HG02870 (cell line): ENCODE measurements around the gene ZSWIM6.

Experiments
- ATAC-seq: cut with Tn5 transposase; IDR thresholded peaks from one replicate; pipeline ENCODE4 v1.9.1; 2021; ENCODE audit warnings: mild to moderate bottlenecking, moderate library complexity; ENCODE audit not compliant: unreplicated experiment

ZSWIM6 gene

DNA sequence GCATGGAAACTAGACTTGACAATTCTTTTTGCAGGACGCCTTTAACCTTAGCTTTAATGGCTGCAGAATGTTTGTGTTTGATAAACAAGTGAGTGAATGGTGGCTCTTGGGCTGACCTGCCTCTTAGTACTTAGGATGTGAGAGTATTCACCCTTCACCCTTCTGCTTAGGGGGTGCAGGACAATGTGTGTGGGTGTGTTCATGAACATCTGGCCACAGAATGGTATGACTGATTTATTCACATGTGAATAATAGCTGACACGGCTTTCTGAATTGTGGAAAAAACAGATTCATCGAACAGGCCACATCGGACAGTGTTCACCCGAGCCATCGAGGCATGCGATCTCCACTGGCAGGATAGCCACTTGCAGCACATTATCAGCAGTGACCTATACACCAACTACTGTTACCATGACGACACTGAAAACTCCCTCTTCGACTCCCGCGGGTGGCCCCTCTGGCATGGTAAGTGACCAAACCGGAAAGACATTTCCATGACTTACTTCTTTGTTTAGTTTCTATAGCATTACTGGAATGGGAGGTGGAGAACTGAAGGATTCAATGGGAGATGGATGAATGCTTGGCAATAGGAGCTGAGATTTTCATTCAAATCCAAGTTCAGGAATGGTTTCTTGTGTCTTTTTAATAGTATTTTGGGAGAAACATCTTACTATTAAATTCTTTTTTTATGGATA, 193.6 kb downstream of the ZSWIM6 start:
- ATAC-seq: no peak

DNA sequence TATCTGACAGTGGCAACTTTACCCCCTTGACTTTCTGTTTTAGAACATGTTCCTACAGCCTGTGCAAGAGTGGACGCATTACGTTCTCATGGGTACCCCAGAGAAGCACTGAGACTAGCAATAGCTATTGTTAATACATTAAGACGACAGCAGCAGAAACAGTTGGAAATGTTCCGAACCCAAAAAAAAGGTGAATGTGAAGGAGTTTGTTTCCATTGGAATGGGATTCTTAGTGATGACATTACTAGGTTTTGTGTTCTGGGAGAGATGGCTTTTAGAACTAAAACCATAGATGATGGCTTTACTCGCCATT, 194.1 kb downstream of the ZSWIM6 start:
- no peak for ATAC-seq

GRCh38 chr5:61532983-61533382, 200.9 kb downstream of the ZSWIM6 start:
- ATAC-seq: no peak

DNA sequence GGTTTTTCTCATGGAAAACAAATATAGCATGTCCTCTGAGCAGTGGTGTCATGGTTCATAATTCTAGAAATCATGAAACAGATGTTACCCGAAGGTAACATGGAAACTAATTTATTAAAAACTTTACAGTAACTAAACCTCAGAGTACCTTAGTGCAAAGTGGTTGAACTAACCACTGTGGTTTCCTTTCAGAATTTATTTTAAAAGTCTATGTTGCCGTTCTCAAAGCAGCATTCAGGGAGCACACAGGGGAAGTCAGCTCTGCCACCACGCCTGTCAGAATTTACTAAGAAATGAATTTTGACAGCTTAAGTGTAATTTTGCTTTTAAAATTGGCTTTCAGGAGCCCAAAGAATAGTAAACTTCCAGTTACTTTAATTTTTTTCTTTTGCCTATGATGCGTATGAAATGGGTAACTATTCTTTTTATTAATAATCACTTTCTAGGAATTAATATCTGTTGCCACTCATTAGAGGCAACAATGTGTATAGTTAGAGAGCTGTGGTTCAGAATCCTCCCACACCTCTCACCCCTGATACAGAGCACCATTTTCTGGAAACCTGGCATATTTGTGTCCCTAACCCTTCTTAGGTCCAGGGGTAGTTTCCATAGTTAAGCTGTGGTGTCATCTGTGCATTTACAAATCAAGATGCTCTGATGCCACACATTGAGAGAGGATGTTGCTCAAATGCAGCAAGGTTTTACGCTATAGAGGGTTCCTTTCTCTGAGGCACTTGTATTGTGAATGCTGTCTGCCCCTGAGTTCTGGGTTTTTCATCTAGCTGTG, 202.6 kb downstream of the ZSWIM6 start:
- peak; percentile 90 for ATAC-seq

DNA sequence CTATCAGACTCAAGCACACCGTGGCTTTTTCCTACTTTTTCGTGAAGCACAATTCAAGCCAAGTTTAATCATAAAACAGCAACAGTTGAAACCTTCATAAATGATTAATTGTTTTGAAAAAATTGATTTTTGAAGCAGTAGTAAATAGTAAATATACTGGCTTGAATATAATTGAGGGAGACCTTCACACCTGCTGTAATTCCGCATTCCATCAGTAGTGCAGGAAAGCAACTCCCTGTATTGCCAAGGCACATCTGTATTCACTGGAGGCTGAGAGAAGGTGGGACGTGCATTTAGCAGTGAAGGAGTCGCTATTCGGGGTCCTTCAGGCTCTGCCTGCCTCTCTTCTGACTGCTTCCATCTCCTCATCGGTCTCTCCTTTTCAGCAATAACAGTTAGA, 203.8 kb downstream of the ZSWIM6 start:
- ATAC-seq: no peak

GRCh38 chr5:61536922-61537321, 204.9 kb downstream of the ZSWIM6 start:
- no peak for ATAC-seq

DNA sequence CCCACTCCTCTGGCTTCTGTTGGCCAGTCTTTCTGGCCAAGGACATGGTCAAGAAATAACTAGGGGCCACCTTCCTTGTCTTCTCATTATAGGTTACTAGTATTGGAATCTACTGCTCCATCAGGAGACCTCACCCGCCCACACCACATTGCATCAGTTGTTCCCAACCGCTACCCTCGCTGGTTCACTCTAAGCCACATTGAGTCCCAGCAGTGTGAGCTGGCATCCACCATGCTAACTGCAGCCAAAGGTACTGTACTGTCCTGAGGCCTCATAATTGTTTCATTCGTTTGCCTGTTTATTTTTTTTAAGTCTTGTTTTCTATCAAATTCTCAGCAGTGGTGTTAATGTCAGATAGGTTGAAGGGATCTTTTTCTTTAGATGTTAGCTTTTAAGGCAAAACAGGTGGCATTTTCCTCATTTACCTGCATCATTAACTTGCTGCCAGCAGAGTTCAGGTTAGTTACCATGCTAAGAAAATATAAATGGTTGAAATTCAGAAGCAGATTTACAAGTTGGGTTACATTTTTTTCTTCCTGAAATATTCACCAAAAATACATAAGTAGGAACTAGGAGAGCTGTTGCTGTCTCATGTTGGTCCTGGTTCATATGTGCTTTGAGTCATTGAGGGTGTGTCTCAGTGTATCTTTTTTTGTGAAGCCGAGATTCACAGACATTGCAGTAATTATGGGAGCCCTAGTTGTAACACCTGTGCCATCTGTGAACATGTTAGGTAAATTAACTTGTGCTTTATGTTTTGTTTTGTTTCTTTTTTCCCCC, 206.9 kb downstream of the ZSWIM6 start:
- ATAC-seq: no peak

DNA sequence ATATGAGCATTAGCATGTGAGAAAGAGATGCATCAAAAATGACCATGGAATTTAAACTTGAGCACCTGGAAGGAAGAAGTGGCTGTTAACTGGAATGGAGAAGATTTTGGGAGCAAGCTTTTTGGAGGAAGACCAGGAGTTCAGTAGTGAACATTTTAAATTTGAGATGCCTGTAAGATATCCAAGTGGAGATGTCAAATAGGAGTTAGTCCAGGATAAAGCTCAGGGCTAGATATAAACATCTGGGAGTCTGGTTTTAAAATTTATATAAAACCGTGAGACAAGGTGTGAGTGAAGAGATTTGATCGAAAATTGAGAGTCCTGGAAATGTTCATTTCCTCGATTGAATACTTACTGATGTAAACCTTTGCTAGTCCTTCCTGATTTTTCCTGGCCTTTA, 217.5 kb downstream of the ZSWIM6 start:
- no peak for ATAC-seq

DNA sequence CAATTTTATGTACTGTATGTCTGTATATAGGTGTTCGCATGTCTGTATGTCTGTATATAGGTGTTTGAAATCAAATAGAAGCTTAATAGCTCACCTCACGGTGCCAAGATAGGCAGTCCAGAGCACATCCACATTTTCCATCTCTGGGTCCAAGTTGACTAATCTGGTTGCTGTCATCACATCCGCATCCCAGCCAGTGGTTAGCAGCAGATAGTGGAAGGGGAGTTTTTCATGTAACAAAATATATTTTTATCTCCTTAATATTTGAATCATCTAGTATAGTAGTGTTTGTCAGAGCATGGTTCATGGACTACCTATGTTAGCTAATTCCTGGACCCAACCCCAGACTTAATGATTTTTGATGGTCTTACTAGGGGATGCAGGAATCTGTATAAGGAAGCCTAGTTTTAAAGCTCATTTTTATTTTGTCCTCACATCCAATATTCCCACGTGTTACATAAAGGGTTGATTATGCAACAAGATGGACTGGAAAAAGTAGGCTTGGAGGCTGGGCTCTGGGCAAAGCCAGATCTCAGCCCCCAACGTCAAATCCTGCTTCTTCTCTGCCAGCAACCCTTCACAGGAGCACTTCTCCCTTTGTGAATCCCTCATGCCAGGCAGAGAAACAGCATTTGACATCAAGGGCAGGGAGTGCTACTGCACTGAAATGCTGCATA, 219.7 kb downstream of the ZSWIM6 start:
- ATAC-seq: no peak

- ATAC-seq: no peak
Observed at GRCh38 chr5:61559146-61559545, 227.1 kb downstream of the ZSWIM6 start.

DNA sequence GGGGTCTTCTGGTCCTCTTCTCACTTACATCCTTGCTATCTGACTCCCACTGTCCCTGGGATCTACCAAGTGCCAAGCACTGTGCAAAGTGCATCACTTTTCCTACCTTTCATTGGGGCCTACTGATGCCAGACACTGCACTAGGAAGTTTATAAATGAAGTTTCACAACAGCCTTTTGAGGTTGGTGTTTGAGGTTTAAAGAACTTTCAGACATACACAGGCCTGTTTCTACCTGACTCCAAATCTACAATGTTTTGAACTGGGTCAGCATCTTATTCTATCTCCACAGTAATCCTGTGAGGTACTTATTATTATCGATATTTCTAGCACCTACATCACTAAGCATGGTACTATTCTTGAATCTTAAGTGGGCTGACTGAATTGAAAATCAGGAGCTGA, 227.7 kb downstream of the ZSWIM6 start:
- ATAC-seq: no peak

DNA sequence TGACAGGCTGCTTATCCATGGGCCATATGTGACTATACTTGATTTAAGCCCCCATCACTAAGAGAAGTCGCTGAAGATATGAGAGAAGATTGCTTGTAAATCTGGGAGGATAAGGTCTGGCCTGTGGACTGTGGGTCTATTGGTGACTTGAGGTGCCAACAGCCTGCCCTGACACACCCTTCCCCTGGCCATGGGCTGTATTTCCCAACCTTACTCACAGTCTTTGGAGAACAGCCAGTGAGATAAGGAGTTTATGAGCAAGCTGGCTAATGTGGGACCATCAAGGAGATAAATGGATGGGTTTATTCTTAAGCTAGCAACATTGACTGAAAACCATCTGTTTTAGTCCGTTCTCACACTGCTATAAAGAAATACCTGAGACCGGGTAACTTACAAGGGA, 231.3 kb downstream of the ZSWIM6 start:
- ATAC-seq: no peak

DNA sequence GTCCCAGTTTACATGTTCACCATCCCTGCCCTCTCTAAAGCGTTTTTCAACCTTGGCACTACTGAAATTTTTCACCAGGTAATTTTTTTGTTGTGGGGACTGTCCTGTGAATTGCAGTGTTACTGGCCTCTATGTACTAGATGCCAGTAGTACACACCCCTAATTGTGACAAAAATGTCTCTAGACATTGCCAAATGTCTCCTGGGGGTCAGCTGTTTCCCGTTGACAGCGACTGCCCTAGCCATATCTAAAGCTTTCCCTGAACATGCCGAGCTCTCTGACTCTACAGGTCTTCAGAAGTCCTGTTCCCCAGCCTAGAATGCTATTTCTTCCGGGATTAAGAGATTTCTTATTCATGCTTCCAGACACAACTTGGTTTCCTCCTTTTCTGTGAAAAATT, 235.3 kb downstream of the ZSWIM6 start:
- no peak for ATAC-seq

DNA sequence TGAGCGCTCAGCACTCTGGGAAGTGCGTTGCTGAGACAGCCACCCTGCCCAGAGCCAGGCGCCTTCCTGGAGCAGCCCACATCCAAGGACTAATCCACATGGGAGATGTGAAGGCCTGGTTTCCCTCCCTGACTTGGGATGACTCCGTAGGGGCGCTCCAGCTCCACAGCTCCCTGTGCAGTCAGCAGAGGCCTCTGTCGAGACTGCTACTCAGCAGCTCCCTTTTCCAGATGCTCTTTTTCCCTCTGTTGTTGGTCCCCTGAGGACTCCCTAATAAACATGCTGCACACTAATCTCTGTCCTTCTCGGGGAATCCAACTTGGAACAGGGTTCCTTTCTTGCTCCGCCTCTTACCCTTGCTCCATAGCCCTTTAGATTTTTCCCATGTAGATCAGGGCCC, 237.3 kb downstream of the ZSWIM6 start:
- no peak for ATAC-seq

GRCh38 chr5:61570767-61571166, 238.7 kb downstream of the ZSWIM6 start:
- ATAC-seq: no peak

DNA sequence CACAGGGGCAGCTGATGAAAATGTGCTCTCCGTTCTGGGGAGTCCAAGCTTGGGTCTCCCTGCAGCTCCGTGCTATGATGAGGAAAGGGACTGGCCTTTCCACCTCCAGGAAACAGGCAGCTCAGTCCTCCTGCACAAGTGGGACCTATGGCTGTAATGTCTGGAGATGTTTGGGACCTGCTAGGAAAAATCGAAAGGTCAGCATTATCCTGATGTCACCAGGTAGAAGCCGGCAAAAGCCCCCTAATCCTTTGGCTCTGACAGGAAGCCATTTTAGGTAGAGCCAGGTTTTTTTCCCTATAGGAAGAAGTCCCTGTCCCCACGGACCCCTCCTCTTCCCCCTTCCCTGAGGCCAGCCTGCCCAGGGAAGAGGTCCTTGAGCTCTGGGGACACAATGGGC, 240.9 kb downstream of the ZSWIM6 start:
- ATAC-seq: no peak

GRCh38 chr5:61575103-61575502, 243.0 kb downstream of the ZSWIM6 start:
- no peak for ATAC-seq

- ATAC-seq: no peak
Observed at GRCh38 chr5:61575581-61575980, 243.5 kb downstream of the ZSWIM6 start.

DNA sequence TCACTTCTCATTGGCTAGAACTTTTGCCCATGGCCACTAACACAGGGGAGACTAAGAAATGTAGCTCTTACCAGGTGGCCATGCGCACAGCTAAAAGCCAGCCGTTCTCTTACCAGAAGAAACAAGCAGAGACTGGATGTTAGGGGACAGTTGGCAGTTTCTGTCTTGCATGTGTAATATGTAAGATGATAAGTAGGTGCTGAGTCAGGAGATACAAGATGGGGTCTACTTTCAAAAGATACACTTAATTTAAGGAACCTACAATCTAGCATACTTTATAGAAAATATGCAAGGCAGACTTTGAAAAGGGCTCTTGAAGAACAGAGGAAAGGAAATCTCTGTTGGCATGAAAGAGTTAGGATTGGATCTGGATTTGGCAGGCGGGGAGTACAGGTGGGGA, 244.5 kb downstream of the ZSWIM6 start:
- ATAC-seq: no peak

DNA sequence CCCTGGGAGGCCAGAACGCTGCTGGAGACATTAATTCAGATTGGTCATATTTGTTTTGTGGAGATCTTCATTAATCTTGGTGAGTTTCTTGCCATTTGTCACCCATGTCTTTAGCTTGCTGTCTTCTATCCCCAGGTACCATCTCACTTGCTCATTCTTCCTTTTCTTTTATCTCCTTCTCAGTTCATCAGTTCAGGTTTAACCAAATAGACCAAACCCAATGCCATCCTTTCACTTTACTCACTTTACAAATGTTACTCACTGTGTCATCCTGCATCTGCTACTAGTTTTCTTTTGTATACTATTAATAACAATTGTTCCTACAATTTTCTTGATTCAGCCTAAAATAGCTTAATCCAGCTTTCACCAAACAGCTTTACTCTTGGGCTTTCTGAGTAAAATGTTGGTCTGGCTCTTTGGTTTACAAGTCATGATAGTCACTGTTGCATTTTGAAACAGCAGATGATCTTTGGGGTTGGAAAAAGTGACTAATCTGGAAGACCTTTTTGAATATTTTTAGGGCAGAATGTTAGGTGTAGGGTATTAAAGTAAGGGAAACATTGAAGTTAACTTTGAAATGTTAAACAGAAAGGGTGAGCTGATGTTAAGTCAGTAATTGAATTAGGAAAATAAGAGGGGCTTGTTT, 246.9 kb downstream of the ZSWIM6 start:
- ATAC-seq: no peak
